Lower leg skin (tissue), 3 donors: ENCODE measurements around the gene TRAM2.

Experiments used
- CTCF ChIP-seq, 3 donors: fragments of 450-650 bp; IDR thresholded peaks; one replicate each; pipeline ENCODE4 v1.5.1; 2016; ENCODE audit warnings: antibody characterized with exemption in 3 of 3, mild to moderate bottlenecking in 3 of 3, moderate library complexity in 2 of 3
- POLR2A ChIP-seq, 2 donors: fragments of 450-650 bp; IDR thresholded peaks; one replicate each; pipeline ENCODE4 v1.6.1; 2016 to 2017; ENCODE audit warnings: antibody characterized with exemption in 2 of 2, mild to moderate bottlenecking in 1 of 2, moderate library complexity in 1 of 2

- TF ChIP-seq CTCF (IDR thresholded peaks at IDR 0.05) (no peak), POLR2A (IDR thresholded peaks at IDR 0.05) (no peak)
Measured at GRCh38 chr6:52553158-52553557, 23.7 kb downstream of the TRAM2 start.
